NCI-H82 (cell line): ENCODE data around the gene MORC3.

Experiments
- DNase-seq: peaks from one replicate; lab custom pipeline; 2025; lab: John Stamatoyannopoulos, UW

The MORC3 gene

DNA sequence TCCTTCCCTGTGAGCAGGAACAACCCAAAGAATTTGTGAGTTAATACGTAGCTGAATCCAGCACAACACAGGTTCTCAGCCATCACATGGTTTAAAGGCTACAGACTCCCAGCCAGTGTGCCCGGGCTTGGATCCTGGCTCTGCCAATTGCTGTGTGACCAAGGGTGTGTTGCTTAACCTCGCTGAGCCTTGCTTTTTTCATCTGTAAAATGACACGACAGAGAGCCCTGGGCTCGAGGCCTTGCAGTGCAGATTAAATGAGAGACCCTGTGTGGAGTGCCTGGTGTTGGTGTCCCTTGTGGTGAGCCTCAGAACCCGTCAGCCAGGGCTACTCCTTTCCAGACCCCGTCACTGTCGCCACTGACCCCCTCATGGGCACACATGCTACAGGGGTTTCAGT is 104.6 kb downstream of the MORC3 start:
- no peak for DNase-seq

DNA sequence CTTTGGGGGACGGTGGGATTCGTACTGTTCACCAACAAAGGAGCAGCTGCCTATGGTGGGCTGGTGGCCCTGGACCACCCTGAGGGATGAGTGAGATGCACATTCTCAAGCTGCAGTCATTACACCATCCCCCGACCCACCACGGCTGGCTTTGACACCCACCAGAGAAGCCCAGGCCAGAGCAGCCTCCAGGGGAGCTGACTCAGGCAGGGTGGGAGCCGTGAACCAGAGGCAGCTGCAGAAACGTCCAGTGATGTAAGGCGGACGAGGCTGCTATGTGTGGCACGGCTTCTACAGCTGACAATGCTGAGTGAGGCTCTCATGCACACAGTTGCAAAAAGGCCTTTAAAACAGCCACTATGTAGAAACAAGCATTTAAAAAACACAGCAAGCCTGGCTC is 105.3 kb downstream of the MORC3 start:
- no peak for DNase-seq
